GM12872 (cell line): ENCODE results near the gene ARHGAP15.

Source experiments
- CTCF ChIP-seq: IDR thresholded peaks from 3 replicates; pipeline ENCODE4 v1.5.1; 2011; ENCODE audit warnings: low read depth, mild to moderate bottlenecking, low read length, moderate library complexity; ENCODE audit not compliant: insufficient read depth

The ARHGAP15 gene

DNA sequence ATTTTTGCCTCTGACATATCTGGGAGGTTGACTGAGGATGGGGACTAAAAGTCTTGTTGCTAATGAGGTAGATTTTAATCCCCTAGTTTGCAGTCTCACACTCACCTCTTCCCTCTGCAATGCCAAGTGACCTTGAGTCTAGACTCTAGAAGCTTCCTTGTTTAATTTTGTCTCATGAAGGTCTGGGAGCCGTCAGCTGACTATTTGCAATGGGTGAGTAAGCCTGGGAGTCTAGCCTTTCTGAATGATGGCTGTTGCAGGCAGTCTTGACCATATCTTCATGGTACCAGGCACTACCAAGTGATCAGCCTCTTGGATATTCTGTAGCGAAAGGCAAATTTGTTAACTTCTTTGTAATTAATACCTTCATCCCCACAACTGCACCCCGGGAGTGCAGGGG lies 61.2 kb downstream of the ARHGAP15 start:
- TF ChIP-seq CTCF = no peak

DNA sequence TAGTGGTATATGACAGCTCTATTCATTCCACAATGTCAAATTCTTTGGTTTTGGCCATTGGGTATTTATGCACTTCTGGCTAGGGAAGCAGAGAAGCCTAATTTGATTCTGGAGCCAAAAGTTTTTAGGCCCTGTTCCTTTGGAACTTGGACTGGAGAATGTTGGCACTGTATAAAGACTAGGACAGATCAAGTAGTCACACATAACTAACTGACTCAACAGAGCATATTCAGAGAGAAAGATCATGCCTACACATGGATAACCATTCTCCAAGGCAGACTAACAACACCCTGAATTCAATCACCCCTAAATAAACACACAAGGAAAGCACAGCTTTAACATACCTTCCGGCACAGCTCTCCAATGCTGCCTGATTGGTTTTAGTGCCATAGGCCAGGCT lies 62.9 kb downstream of the ARHGAP15 start:
- no peak for TF ChIP-seq CTCF

DNA sequence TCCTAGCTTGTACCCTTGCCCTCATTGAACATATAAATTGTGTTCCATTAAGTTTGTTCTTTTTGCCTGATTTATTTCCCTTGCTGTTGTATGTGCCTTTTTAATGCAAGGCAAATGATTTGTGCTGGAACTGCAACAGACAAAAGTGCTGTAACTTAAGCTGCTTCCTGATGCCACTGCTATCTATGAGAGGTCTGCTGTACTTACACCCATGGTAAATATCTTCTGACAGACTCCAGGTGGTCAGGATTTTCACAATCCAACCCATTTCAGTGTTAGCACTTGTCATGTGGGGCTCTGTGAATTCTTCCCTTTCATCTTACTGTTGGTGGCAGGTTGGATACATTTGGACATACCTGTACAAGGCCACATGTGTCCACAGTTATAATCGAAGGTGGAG lies 63.5 kb downstream of the ARHGAP15 start:
- no peak for TF ChIP-seq CTCF

DNA sequence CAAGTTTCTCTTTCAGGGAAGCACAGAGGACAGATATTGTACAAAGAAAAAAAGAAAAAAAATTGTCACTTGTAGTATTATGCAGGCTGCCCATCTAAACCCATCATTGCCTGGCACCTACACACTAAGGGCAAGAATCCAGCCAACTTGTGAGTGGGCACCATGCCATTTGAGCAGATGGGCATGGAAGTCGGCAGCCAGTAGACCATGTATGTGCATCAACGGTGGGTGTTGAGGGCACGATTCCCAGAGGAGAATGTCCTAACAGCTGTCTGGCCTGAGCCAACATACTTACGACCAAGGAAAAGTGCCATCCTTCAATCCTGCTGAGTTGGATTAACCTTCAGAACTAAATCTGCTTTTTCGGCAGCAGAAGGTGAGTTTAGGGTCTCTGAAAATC lies 63.9 kb downstream of the ARHGAP15 start:
- TF ChIP-seq CTCF = no peak

DNA sequence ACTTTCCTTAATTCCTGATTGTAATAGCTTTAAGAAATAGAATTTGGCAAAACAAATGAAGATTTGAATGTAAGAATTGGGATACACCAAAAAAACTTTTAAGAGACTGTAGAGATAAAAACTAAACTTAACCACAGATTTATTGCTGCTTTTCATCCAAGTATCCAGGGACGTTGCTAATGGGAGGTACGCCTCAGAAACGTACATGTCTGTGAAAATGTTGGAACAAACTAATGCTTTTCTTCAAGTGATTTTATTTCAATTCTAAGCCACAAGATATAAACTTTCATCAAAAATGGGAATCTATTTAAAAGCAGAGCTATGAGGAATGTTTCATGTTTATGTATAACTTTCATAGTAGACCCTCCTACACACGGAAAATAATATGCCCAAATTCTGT lies 66.3 kb downstream of the ARHGAP15 start:
- TF ChIP-seq CTCF = no peak

GRCh38 chr2:143204062-143204461 lies 74.8 kb downstream of the ARHGAP15 start:
- TF ChIP-seq CTCF = no peak

DNA sequence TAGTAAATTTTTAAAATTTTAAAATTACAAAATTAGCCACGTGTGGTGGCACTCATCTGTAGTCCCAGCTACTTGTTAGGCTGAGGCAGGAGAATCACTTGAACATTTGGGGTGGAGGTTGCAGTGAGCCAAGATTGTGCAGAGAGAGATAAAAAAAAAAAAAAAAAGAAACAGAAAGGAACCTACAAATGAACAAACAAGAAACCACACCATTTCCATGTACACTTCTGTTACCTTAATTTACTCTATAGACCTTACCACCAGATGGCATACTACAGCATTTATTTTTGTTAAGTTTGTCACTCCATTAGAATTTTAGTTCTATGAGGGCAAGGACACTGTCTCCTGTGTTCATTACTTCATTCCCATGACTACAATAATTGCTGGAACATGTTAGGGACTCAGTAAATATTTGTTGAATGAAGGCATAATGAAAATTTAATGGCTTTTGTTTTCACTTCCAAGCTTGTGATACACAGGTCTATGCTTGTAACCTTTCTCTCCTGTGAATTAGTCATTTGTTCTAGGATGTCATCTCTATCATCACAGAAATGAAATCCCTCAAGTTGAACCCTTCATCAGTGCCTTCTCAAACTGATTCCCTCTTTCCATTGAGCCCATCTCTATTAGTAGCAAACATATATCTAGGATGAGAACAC lies 76.0 kb downstream of the ARHGAP15 start:
- peak; percentile 35; the same call in 1 of the 3 replicates for TF ChIP-seq CTCF
